Lower leg skin (tissue), 4 donors: ENCODE measurements around the gene CD82. TPM values are rescaled to one million over a fixed set of nuclear protein-coding genes. Genes with fewer than 3 reads are reported as not detected.

ENCODE experiments used
- DNase-seq, 2 donors: peaks; one replicate each; pipeline ENCODE4 v3.0.0-alpha.2; 2019; ENCODE audit warnings: low spot score in 2 of 2
- H3K4me3 ChIP-seq: fragments of 200-600 bp; sonication (generic); 2 replicates; pipeline ENCODE4 v1.5.1; 2017; ENCODE audit warnings: mild to moderate bottlenecking, low read depth; ENCODE audit not compliant: poor library complexity, severe bottlenecking
- POLR2A ChIP-seq, 2 donors: fragments of 450-650 bp; IDR thresholded peaks; one replicate each; pipeline ENCODE4 v1.6.1; 2016 to 2017; ENCODE audit warnings: antibody characterized with exemption in 2 of 2, mild to moderate bottlenecking in 1 of 2, moderate library complexity in 1 of 2
- WGBS, 2 donors: methylation state at CpG; one replicate each; pipeline ENCODE4 v1.1.5; 2018; 5-methylcytosine and 5-hydroxymethylcytosine counted together
- intact Hi-C: fragments of 100-400 bp; cut with DNase I; formaldehyde crosslinking; loops from one replicate; pipeline ENCODE4 v1.15.0; 2023; ENCODE audit warnings: low total_unique reads
- total RNA-seq, 4 donors: library from RNA; depleted of rRNA; stranded (reverse); fragments of >200 nt; gene quantifications; one replicate each; pipeline ENCODE4 v1.1.0, GENCODE V29; 2016
- TF ChIP-seq, protein P1 (sequence below), 3 donors: fragments of 450-650 bp; IDR thresholded peaks; one replicate each; pipeline ENCODE4 v1.5.1; 2016; ENCODE audit warnings: antibody characterized with exemption in 3 of 3, mild to moderate bottlenecking in 3 of 3, moderate library complexity in 2 of 3

CD82 gene
- total RNA-seq, 4 donors from 2014 or later: 47.1 to 95.4 (median 76.6) TPM

DNA sequence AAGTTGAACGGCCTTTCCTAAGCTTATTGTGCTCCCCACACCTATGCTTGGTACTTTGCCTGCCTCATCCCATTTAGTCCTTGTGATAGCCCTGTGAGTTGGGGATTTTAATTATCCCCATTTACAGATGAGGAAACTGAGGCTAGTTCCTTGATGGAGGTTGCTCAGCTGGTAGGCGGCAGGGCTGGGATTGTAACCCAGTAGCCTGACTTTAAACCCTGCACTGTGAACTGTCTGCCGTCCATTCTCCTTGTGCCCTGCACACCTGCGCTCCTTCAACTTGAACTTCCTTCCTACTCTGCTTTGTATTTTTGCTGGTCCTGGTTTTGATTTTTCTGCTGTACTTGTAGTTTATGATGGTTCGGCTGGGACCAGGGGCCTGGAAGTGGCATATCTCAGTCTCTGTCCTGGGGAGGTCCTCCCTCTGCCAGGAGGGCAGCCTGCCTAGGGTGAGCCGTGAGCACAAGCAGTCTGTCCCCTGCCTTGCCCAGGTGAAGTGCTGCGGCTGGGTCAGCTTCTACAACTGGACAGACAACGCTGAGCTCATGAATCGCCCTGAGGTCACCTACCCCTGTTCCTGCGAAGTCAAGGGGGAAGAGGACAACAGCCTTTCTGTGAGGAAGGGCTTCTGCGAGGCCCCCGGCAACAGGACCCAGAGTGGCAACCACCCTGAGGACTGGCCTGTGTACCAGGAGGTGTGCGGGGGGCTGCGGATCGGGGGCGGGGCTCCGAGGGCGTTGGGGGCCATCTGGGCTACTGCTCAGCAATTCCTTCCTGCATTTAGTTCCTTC, 52.4 kb downstream of the CD82 start:
- intact Hi-C loops: loop anchor here (2.0 kb wide), 1 partner anchor 61 kb away; no protein-coding TSS in a partner anchor
- WGBS, 2 donors: 89% methylated on average over 18 of the region's 18 CpGs
- peak in 1 of 2 donors; percentile 70 for DNase-seq
- no peak overlapping the region for H3K4me3 ChIP-seq
- TF ChIP-seq, protein P1, sequence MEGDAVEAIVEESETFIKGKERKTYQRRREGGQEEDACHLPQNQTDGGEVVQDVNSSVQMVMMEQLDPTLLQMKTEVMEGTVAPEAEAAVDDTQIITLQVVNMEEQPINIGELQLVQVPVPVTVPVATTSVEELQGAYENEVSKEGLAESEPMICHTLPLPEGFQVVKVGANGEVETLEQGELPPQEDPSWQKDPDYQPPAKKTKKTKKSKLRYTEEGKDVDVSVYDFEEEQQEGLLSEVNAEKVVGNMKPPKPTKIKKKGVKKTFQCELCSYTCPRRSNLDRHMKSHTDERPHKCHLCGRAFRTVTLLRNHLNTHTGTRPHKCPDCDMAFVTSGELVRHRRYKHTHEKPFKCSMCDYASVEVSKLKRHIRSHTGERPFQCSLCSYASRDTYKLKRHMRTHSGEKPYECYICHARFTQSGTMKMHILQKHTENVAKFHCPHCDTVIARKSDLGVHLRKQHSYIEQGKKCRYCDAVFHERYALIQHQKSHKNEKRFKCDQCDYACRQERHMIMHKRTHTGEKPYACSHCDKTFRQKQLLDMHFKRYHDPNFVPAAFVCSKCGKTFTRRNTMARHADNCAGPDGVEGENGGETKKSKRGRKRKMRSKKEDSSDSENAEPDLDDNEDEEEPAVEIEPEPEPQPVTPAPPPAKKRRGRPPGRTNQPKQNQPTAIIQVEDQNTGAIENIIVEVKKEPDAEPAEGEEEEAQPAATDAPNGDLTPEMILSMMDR (IDR thresholded peaks at IDR 0.05): no peak
- no peak for TF ChIP-seq POLR2A (IDR thresholded peaks at IDR 0.05)

DNA sequence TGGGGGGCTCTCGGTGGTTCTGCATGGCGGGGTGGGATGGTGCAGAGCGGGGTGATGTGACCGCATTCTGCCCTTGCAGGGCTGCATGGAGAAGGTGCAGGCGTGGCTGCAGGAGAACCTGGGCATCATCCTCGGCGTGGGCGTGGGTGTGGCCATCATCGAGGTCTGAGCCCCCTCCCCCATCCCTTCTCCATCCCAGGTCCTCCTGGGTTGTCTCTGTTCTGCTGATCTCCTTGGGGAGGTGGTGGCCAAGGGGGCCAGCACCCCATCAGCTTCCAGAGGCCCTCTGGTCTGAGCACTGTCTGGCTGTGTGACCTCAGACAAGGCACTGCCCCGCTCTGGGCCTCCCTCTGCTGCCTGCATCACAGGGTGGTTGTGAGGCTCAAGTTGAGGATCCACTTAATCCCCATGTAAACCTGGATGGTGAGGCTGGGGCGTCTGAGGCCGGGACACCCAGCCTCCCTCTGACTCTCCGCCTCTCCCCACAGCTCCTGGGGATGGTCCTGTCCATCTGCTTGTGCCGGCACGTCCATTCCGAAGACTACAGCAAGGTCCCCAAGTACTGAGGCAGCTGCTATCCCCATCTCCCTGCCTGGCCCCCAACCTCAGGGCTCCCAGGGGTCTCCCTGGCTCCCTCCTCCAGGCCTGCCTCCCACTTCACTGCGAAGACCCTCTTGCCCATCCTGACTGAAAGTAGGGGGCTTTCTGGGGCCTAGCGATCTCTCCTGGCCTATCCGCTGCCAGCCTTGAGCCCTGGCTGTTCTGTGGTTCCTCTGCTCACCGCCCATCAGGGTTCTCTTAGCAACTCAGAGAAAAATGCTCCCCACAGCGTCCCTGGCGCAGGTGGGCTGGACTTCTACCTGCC, 53.3 kb downstream of the CD82 start:
- 92 to 93% methylated on average over 18 to 22 of the region's 22 CpGs for WGBS, 2 donors
- no peak overlapping the region for H3K4me3 ChIP-seq
- peak in 1 of 2 donors; percentile 80 for DNase-seq
- no peak for TF ChIP-seq POLR2A (IDR thresholded peaks at IDR 0.05)
- TF ChIP-seq, protein P1 (IDR thresholded peaks at IDR 0.05): no peak
- intact Hi-C loops: no loop called here

DNA sequence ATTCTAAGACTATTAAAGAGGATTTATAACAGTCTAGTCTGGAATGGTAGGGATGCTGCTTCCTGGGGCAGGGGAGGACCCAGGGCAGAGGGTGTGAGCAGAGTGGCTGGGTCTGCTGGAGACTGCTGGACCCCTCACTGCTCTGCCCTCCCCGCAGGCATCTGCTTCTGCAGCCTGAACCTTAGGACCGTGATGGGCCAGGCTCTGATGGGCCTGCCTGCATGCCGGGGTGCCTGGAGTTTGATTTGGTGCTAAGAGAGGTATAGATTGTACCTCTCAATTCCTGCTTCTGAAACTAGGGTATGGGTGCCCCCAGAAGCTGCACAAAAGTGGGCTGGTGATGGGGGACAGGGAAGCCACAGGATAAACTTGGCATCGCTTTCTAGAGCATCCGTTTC, 54.9 kb downstream of the CD82 start:
- 89 to 92% methylated on average over 5 of the region's 5 CpGs for WGBS, 2 donors
- DNase-seq: peak; percentile 9 to 57
- TF ChIP-seq POLR2A (IDR thresholded peaks at IDR 0.05): no peak
- TF ChIP-seq, protein P1 (IDR thresholded peaks at IDR 0.05): no peak
- no peak overlapping the region for H3K4me3 ChIP-seq
- intact Hi-C loops: loop anchor here (5.0 kb wide), 1 partner anchor 282 kb away; no protein-coding TSS in a partner anchor

DNA sequence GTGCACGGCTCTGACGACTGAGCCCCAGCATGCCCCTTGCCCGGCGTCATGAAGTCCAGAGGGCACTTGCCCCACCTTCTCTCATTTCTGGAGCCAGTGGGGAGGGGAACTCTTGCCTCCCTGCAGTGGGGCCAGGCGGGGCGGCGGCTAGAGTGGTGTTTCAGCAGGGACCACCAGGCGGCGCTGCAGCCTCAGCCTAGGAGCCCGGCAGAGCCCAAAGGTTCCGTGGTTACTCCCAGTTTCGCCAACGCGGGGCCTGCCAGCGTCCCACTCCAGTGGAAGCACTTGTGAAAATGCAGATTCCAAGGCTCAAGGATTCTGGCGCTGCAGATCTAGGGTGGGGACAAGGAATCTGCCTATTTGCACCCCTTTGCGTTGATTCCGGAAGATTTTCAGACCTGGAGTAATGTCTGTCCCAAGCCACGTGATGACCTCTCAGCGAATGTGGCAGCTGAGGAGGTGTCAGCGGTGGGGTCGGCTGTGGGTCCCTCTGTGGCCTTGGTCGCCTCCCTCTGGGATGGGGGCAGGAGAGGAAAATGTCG, 55.7 kb downstream of the CD82 start:
- peak; percentile 59 to 96 for DNase-seq
- TF ChIP-seq POLR2A (IDR thresholded peaks at IDR 0.05): no peak
- TF ChIP-seq, protein P1 (IDR thresholded peaks at IDR 0.05): peak in 1 of 3 donors; percentile 95
- 35 to 40% methylated on average over 24 of the region's 24 CpGs for WGBS, 2 donors
- H3K4me3 ChIP-seq: no peak overlapping the region
- intact Hi-C loops: loop anchor here (5.0 kb wide), 1 partner anchor 281 kb away; no protein-coding TSS in a partner anchor

- no peak for DNase-seq
- 81 to 88% methylated on average over 8 of the region's 8 CpGs for WGBS, 2 donors
- intact Hi-C loops: loop anchor here (5.0 kb wide), 1 partner anchor 281 kb away; no protein-coding TSS in a partner anchor
- H3K4me3 ChIP-seq: no peak overlapping the region
- TF ChIP-seq, protein P1 (IDR thresholded peaks at IDR 0.05): no peak
- no peak for TF ChIP-seq POLR2A (IDR thresholded peaks at IDR 0.05)
Measured at GRCh38 chr11:44621784-44622183, 56.3 kb downstream of the CD82 start.
